Skeletal muscle tissue (tissue), 4 donors: ENCODE results near the gene ADCYAP1. TPM values are rescaled to one million over a fixed set of nuclear protein-coding genes. Genes with fewer than 3 reads are reported as not detected.

ENCODE experiments used
- H3K27ac ChIP-seq: one replicate; pipeline ENCODE4 v1.7.0; 2013; ENCODE audit warnings: mild to moderate bottlenecking, low read depth, low read length, inconsistent platforms
- H3K27me3 ChIP-seq, 3 donors: one replicate each; pipeline ENCODE4 v1.7.0; 2013; ENCODE audit warnings: low read length in 3 of 3; ENCODE audit not compliant: control insufficient read depth in 3 of 3, insufficient read depth in 3 of 3
- H3K36me3 ChIP-seq, 3 donors: one replicate each; pipeline ENCODE4 v1.7.0; 2013; ENCODE audit warnings: low read length in 3 of 3; ENCODE audit not compliant: control insufficient read depth in 3 of 3, insufficient read depth in 3 of 3
- H3K4me1 ChIP-seq, 3 donors: one replicate each; pipeline ENCODE4 v1.7.0; 2013; ENCODE audit warnings: low read length in 3 of 3, mild to moderate bottlenecking in 3 of 3; ENCODE audit not compliant: control insufficient read depth in 3 of 3, insufficient read depth in 3 of 3
- H3K4me3 ChIP-seq, 3 donors: one replicate each; pipeline ENCODE4 v1.7.0; 2013; ENCODE audit warnings: low read length in 3 of 3
- H3K9ac ChIP-seq, 3 donors: one replicate each; pipeline ENCODE4 v1.7.0; 2013; ENCODE audit warnings: low read length in 3 of 3, mild to moderate bottlenecking in 3 of 3, moderate library complexity in 2 of 3, low read depth in 1 of 3
- H3K9me3 ChIP-seq, 3 donors: one replicate each; pipeline ENCODE4 v1.7.0; 2013; ENCODE audit warnings: low read length in 3 of 3; ENCODE audit not compliant: control insufficient read depth in 3 of 3
- total RNA-seq: library from RNA; depleted of rRNA; stranded (reverse); fragments of >200 nt; gene quantifications from one replicate; pipeline ENCODE4 v1.2.3, GENCODE V29; 2014
- donor health status: Osteomylitis.

The ADCYAP1 gene
- total RNA-seq, 1 donor from 2014 or later, result under 0.01 TPM

- Histone ChIP-seq H3K4me3 (peak overlapping the region; percentile 20 to 51 (median 35)), H3K27me3 (peaks cover 64 to 72% (median 70%) of the 10 kb centered on the region in 3 donors), H3K4me1 (peaks cover 20 to 30% (median 22%) of the 10 kb centered on the region in 3 donors)
Measured at GRCh38 chr18:908758-909724, 4.4 kb downstream of the ADCYAP1 start.

GRCh38 chr18:910247-910646, 5.6 kb downstream of the ADCYAP1 start:
- Histone ChIP-seq H3K36me3 (no peaks in the 10 kb centered on the region), H3K27ac (no peak overlapping the region), H3K4me1 (peaks cover 20 to 28% (median 22%) of the 10 kb centered on the region in 3 donors), H3K27me3 (peaks cover 55 to 63% (median 62%) of the 10 kb centered on the region in 3 donors), H3K9me3 (peaks cover 0 to 2% (median 0%) of the 10 kb centered on the region in 3 donors), H3K9ac (no peak overlapping the region), H3K4me3 (no peak overlapping the region)

More at GRCh38 chr18:908758-909724, 4.4 kb downstream of the ADCYAP1 start:
- no peaks in the 10 kb centered on the region for H3K36me3 ChIP-seq
- H3K27ac ChIP-seq, result no peak overlapping the region
- no peak overlapping the region for H3K9ac ChIP-seq
- peaks cover 0 to 2% (median 0%) of the 10 kb centered on the region in 3 donors for H3K9me3 ChIP-seq

GRCh38 chr18:911025-911424, 6.4 kb downstream of the ADCYAP1 start:
- peaks cover 47 to 55% (median 54%) of the 10 kb centered on the region in 3 donors for H3K27me3 ChIP-seq

GRCh38 chr18:911486-911885, 6.8 kb downstream of the ADCYAP1 start:
- Histone ChIP-seq H3K27ac (no peak overlapping the region), H3K27me3 (peaks cover 42 to 51% (median 49%) of the 10 kb centered on the region in 3 donors), H3K36me3 (no peaks in the 10 kb centered on the region), H3K4me1 (peaks cover 13 to 20% (median 19%) of the 10 kb centered on the region in 3 donors), H3K9me3 (peaks cover 0 to 2% (median 0%) of the 10 kb centered on the region in 3 donors), H3K4me3 (no peak overlapping the region), H3K9ac (no peak overlapping the region)

More at GRCh38 chr18:911025-911424, 6.4 kb downstream of the ADCYAP1 start:
- Histone ChIP-seq H3K9ac (no peak overlapping the region), H3K36me3 (no peaks in the 10 kb centered on the region), H3K4me1 (peaks cover 18 to 23% (median 20%) of the 10 kb centered on the region in 3 donors), H3K4me3 (no peak overlapping the region), H3K9me3 (peaks cover 0 to 2% (median 0%) of the 10 kb centered on the region in 3 donors), H3K27ac (no peak overlapping the region)

- no peaks in the 10 kb centered on the region for H3K36me3 ChIP-seq
- no peak overlapping the region for H3K9ac ChIP-seq
- H3K4me3 ChIP-seq, result no peak overlapping the region
- no peaks in the 10 kb centered on the region for H3K4me1 ChIP-seq
- H3K27me3 ChIP-seq, result peaks cover 5 to 11% (median 7%) of the 10 kb centered on the region in 3 donors
- no peak overlapping the region for H3K27ac ChIP-seq
- no peaks in the 10 kb centered on the region for H3K9me3 ChIP-seq
Measured at GRCh38 chr18:916562-916961, 11.9 kb downstream of the ADCYAP1 start.

- H3K4me1 ChIP-seq, result no peaks in the 10 kb centered on the region
- H3K9ac ChIP-seq, result no peak overlapping the region
- no peak overlapping the region for H3K27ac ChIP-seq
- H3K4me3 ChIP-seq, result no peak overlapping the region
- peaks cover 3 to 4% (median 3%) of the 10 kb centered on the region in 3 donors for H3K27me3 ChIP-seq
- H3K9me3 ChIP-seq, result no peaks in the 10 kb centered on the region
- H3K36me3 ChIP-seq, result no peaks in the 10 kb centered on the region
Measured at GRCh38 chr18:919078-919477, 14.4 kb downstream of the ADCYAP1 start.

GRCh38 chr18:923144-923866, 18.6 kb downstream of the ADCYAP1 start:
- Histone ChIP-seq H3K27ac (no peak overlapping the region), H3K9ac (no peak overlapping the region), H3K36me3 (no peaks in the 10 kb centered on the region), H3K4me1 (no peaks in the 10 kb centered on the region), H3K4me3 (no peak overlapping the region), H3K27me3 (no peaks in the 10 kb centered on the region), H3K9me3 (no peaks in the 10 kb centered on the region)

- Histone ChIP-seq H3K36me3 (no peaks in the 10 kb centered on the region), H3K4me1 (no peaks in the 10 kb centered on the region), H3K9ac (no peak overlapping the region), H3K4me3 (no peak overlapping the region), H3K27ac (no peak overlapping the region), H3K27me3 (no peaks in the 10 kb centered on the region), H3K9me3 (no peaks in the 10 kb centered on the region)
Measured at GRCh38 chr18:924987-925386, 20.3 kb downstream of the ADCYAP1 start.

GRCh38 chr18:926946-927345, 22.3 kb downstream of the ADCYAP1 start:
- Histone ChIP-seq H3K9me3 (no peaks in the 10 kb centered on the region), H3K27ac (no peak overlapping the region), H3K4me3 (no peak overlapping the region), H3K27me3 (no peaks in the 10 kb centered on the region), H3K9ac (no peak overlapping the region), H3K36me3 (no peaks in the 10 kb centered on the region), H3K4me1 (no peaks in the 10 kb centered on the region)
